Upper lobe of left lung (tissue), 6 donors: ENCODE measurements around the gene TTC28. TPM values are rescaled to one million over a fixed set of nuclear protein-coding genes. Genes with fewer than 3 reads are reported as not detected.

Experiments used
- ATAC-seq, 2 donors: fragments of 200-7000 bp; cut with Tn5 transposase; one replicate each; pipeline ENCODE4 v1.9.1; 2022; ENCODE audit warnings: mild to moderate bottlenecking in 2 of 2, moderate library complexity in 2 of 2; ENCODE audit not compliant: low FRiP score in 2 of 2
- DNase-seq, 2 donors: peaks; one replicate each; pipeline ENCODE4 v3.0.0-alpha.2; 2019 to 2020
- H3K27ac ChIP-seq, 4 donors: fragments of 200-600 bp; sonication (generic); one replicate each; pipeline ENCODE4 v1.5.1; 2016 to 2019
- H3K27me3 ChIP-seq, 4 donors: fragments of 200-600 bp; sonication (generic); one replicate each; pipeline ENCODE4 v1.5.1; 2017 to 2019
- H3K36me3 ChIP-seq, 4 donors: fragments of 200-600 bp; sonication (generic); one replicate each; pipeline ENCODE4 v1.5.1; 2016 to 2019
- H3K4me1 ChIP-seq, 4 donors: fragments of 200-600 bp; sonication (generic); one replicate each; pipeline ENCODE4 v1.5.1; 2018 to 2019
- H3K4me3 ChIP-seq, 4 donors: fragments of 200-600 bp; sonication (generic); one replicate each; pipeline ENCODE4 v1.5.1; 2017 to 2019; ENCODE audit warnings: mild to moderate bottlenecking in 2 of 4, moderate library complexity in 1 of 4
- H3K9me3 ChIP-seq, 4 donors: fragments of 200-600 bp; sonication (generic); one replicate each; pipeline ENCODE4 v1.5.1; 2018 to 2019
- CTCF ChIP-seq, 6 experiments: fragments of 450-650 bp in 4 of 6; fragments of 200-600 bp in 2 of 6; sonication (generic) in 2 of 6; IDR thresholded peaks; one replicate each; pipeline ENCODE4 v1.5.1; 2016 to 2019; ENCODE audit warnings: antibody characterized with exemption in 6 of 6
- EP300 ChIP-seq, 4 donors: sonication (generic); formaldehyde crosslinking; IDR thresholded peaks; one replicate each; pipeline ENCODE4 v1.5.1; 2017; ENCODE audit warnings: antibody characterized with exemption in 4 of 4, control low read depth in 2 of 4
- POLR2A ChIP-seq, 4 donors: fragments of 450-650 bp; IDR thresholded peaks; one replicate each; pipeline ENCODE4 v1.5.1; 2016 to 2017; ENCODE audit warnings: antibody characterized with exemption in 4 of 4, mild to moderate bottlenecking in 2 of 4
- POLR2AphosphoS5 ChIP-seq, 2 donors: sonication (generic); formaldehyde crosslinking; IDR thresholded peaks; one replicate each; pipeline ENCODE4 v1.5.1; 2017; ENCODE audit warnings: antibody characterized with exemption in 2 of 2
- WGBS, 2 donors: methylation state at CpG; one replicate each; pipeline ENCODE4 v1.1.5; 2017 to 2018; 5-methylcytosine and 5-hydroxymethylcytosine counted together
- total RNA-seq, 6 donors: library from RNA; depleted of rRNA in 4 of 6; stranded (reverse); fragments of >200 nt in 4 of 6; gene quantifications; one replicate each; pipeline versions ENCODE4 v1.1.0 to v1.2.1, GENCODE V29; 2016 to 2021
- donor health status: DM: no; HTN: no; CAD: no; lungs with moderate emphysema.
- donor health status: DM: no; HTN: yes; CAD: no; lungs with severe emphysema.

Gene TTC28
- total RNA-seq, 6 donors from 2014 or later: 30.1 to 69.4 (median 41.4) TPM

GRCh38 chr22:28052825-28053269, 626.8 kb downstream of the TTC28 start:
- Histone ChIP-seq H3K4me3 (no peak overlapping the region), H3K9me3 (no peaks in the 10 kb centered on the region), H3K36me3 (no peaks in the 10 kb centered on the region), H3K4me1 (peaks cover 9 to 26% (median 15%) of the 10 kb centered on the region in 4 donors), H3K27ac (peak overlapping the region in 1 of 4 donors; percentile 30), H3K27me3 (no peaks in the 10 kb centered on the region)
- TF ChIP-seq EP300 (IDR thresholded peaks at IDR 0.05) (no peak), CTCF (IDR thresholded peaks at IDR 0.05) (no peak), POLR2AphosphoS5 (IDR thresholded peaks at IDR 0.05) (no peak), POLR2A (IDR thresholded peaks at IDR 0.05) (no peak)
- WGBS, 2 donors: 85 to 87% methylated on average over 9 of the region's 9 CpGs
- DNase-seq: no peak
- no peak for ATAC-seq

GRCh38 chr22:28051787-28052356, 627.8 kb downstream of the TTC28 start:
- Histone ChIP-seq H3K27me3 (no peaks in the 10 kb centered on the region), H3K9me3 (no peaks in the 10 kb centered on the region), H3K4me3 (no peak overlapping the region), H3K27ac (peak overlapping the region in 2 of 4 donors; percentile 68 to 90), H3K4me1 (peaks cover 11 to 34% (median 19%) of the 10 kb centered on the region in 4 donors), H3K36me3 (no peaks in the 10 kb centered on the region)
- DNase-seq (peak in 1 of 2 donors; percentile 60), ATAC-seq (peak in 1 of 2 donors; percentile 64)
- TF ChIP-seq CTCF (IDR thresholded peaks at IDR 0.05): peak; percentile 40 to 87 (median 72)
- TF ChIP-seq EP300 (IDR thresholded peaks at IDR 0.05): no peak
- 47 to 49% methylated on average over 5 of the region's 5 CpGs for WGBS, 2 donors

GRCh38 chr22:28051091-28051786, 628.4 kb downstream of the TTC28 start:
- no peak for TF ChIP-seq EP300 (IDR thresholded peaks at IDR 0.05)
- no peak for DNase-seq
- Histone ChIP-seq H3K27me3 (no peaks in the 10 kb centered on the region), H3K27ac (peak overlapping the region in 2 of 4 donors; percentile 68 to 90), H3K4me1 (peaks cover 16 to 34% (median 20%) of the 10 kb centered on the region in 4 donors), H3K36me3 (no peaks in the 10 kb centered on the region), H3K9me3 (no peaks in the 10 kb centered on the region), H3K4me3 (no peak overlapping the region)
- 64 to 65% methylated on average over 7 of the region's 7 CpGs for WGBS, 2 donors
- no peak for ATAC-seq

- H3K9me3 ChIP-seq: no peaks in the 10 kb centered on the region
- H3K36me3 ChIP-seq: no peaks in the 10 kb centered on the region
- no peak for DNase-seq
- H3K27me3 ChIP-seq: no peaks in the 10 kb centered on the region
- H3K4me1 ChIP-seq: peaks cover 16 to 37% (median 23%) of the 10 kb centered on the region in 4 donors
- ATAC-seq: no peak
- 45 to 58% methylated on average over 2 of the region's 2 CpGs for WGBS, 2 donors
- no peak for TF ChIP-seq EP300 (IDR thresholded peaks at IDR 0.05)
- TF ChIP-seq POLR2A (IDR thresholded peaks at IDR 0.05): no peak
- H3K27ac ChIP-seq: peak overlapping the region; percentile 54 to 90 (median 68)
- no peak overlapping the region for H3K4me3 ChIP-seq
Measured at GRCh38 chr22:28048529-28048928, 631.1 kb downstream of the TTC28 start.

GRCh38 chr22:28047740-28048139, 631.9 kb downstream of the TTC28 start:
- Histone ChIP-seq H3K27me3 (no peaks in the 10 kb centered on the region), H3K4me1 (peaks cover 16 to 37% (median 23%) of the 10 kb centered on the region in 4 donors), H3K36me3 (no peaks in the 10 kb centered on the region), H3K9me3 (no peaks in the 10 kb centered on the region), H3K4me3 (no peak overlapping the region), H3K27ac (peak overlapping the region; percentile 54 to 90 (median 74))
- WGBS, 2 donors: 50 to 69% methylated on average over 1 of the region's 1 CpG
- TF ChIP-seq POLR2AphosphoS5 (IDR thresholded peaks at IDR 0.05): peak; percentile 47 to 69
- TF ChIP-seq EP300 (IDR thresholded peaks at IDR 0.05): peak; percentile 28 to 85 (median 62)
- no peak for TF ChIP-seq POLR2A (IDR thresholded peaks at IDR 0.05)
- no peak for ATAC-seq
- DNase-seq: no peak

- no peaks in the 10 kb centered on the region for H3K27me3 ChIP-seq
- H3K27ac ChIP-seq: peak overlapping the region in 1 of 4 donors; percentile 40
- H3K4me3 ChIP-seq: no peak overlapping the region
- no peaks in the 10 kb centered on the region for H3K9me3 ChIP-seq
- ATAC-seq (no peak), DNase-seq (no peak)
- TF ChIP-seq POLR2A (IDR thresholded peaks at IDR 0.05) (no peak), CTCF (IDR thresholded peaks at IDR 0.05) (no peak), POLR2AphosphoS5 (IDR thresholded peaks at IDR 0.05) (no peak), EP300 (IDR thresholded peaks at IDR 0.05) (no peak)
- peaks cover 16 to 34% (median 23%) of the 10 kb centered on the region in 4 donors for H3K4me1 ChIP-seq
- H3K36me3 ChIP-seq: no peaks in the 10 kb centered on the region
Measured at GRCh38 chr22:28046100-28046499, 633.5 kb downstream of the TTC28 start.
